ACHN (cell line): ENCODE data around the gene POLE3.
"Not testable (repeated sequence)": the region's sequence is repeated elsewhere in the genome, so short reads cannot be mapped to it uniquely, and the experiment has no call there.

Experiments used
- DNase-seq: peaks from one replicate; pipeline ENCODE4 v3.0.0-alpha.2; 2015
- in situ Hi-C: cut with HindIII; loops from 2 replicates; pipeline ENCODE4 v1.10.0; 2017; ENCODE audit warnings: low sequenced_read_pairs, low pct_ligation_motif_present, low pct_unique_long_range_greater_than_20kb

The POLE3 gene

GRCh38 chr9:113381441-113381840 lies 29.0 kb downstream of the POLE3 start:
- DNase-seq, in situ Hi-C loops: not testable (repeated sequence)

DNA sequence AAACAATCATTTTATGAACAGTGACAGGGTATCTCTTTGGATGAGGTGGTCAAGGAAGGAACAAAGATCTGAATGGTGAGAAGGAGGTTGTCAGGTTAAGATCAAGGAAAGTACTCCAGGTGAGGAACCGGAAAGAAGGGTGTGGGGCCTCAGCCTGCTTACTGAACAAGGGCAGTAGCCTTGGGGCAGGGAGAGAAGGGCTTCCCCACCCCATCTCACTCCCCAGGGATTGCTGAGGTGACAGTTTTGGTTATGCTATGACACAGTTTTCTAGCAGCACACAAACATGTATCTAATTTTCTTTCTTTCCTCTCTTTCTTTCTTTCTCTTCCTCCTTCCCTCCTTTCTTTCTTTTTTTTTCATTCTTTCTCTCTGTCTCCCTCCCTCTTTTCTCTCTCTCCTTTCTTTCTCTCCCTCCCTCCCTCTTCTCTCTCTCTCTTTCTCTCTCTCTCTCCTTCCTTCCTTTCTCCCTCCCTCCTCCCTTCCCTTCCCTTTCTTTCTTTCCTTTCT lies 29.6 kb downstream of the POLE3 start:
- in situ Hi-C loops, result no loop called here
- no peak for DNase-seq

DNA sequence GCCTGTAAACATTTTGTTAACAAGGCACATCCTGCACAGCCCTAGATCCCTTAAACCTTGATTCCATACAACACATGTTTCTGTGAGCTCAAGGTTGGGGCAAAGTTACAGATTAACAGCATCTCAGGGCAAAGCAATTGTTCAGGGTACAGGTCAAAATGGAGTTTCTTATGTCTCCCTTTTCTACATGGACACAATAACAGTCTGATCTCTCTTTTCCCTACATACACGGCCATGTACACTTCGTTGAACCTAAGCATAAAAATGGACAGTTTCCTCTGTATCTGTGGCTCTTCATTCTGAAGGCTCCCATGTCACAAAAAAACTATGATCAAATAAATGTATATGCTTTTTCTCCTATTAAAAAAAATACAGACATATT lies 30.7 kb downstream of the POLE3 start:
- DNase-seq, in situ Hi-C loops: not testable (repeated sequence)

- DNase-seq, in situ Hi-C loops: not testable (repeated sequence)
Observed at GRCh38 chr9:113379094-113379828, 31.2 kb downstream of the POLE3 start.

DNA sequence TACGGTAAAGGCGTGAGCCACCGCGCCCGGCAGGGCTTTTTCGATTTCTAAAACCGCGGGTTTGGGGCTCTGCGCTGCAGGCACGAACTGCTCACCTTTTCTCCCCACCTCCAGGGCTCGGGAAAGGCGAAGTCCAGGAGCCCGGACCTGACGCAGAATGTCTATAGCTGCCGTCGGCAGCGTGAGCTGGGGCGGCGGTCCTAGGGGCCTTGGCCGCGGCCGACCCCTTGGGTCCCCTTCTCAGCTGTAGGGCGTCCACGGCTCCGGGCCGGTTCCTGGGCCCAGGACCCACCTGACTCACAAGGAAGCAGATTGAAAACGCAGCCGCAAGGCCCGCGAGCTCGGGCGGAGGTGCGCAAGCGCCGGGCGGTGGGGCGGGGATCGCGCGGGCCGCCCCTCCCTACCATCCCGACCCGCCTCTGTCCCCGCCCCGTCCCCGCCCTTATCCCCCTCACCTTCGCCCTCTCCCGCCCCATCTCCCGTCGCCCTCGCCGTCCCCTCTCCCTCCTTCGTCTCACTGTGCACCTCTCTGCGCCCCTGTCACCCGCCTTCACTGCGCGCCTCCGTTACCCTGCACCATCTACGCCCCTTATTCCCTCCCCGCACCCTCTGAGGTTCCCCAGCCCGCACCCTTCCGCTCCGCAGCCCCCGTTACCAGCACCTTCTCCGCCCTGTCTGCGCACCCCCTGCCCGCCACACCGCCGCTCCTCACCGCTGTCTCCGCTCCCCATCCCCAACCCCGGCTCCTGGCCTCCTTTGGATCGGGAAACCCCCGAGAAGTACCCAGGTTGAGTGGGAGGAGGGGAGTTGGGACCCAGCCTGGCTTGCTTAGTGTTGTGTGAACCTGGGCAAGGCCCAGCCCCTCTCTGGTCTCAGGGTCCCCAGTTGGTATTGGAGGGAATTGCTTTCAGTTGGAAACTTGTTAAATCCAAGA lies 33.6 kb downstream of the POLE3 start, which contains the start of gene HDHD3:
HDHD3 (minus strand) TSS at position 353 of the 934 bp plus-strand sequence. CDS start 2,632 bp downstream, outside the sequence.
- DNase-seq, result peak; percentile 79
- in situ Hi-C loops, result no loop called here

DNA sequence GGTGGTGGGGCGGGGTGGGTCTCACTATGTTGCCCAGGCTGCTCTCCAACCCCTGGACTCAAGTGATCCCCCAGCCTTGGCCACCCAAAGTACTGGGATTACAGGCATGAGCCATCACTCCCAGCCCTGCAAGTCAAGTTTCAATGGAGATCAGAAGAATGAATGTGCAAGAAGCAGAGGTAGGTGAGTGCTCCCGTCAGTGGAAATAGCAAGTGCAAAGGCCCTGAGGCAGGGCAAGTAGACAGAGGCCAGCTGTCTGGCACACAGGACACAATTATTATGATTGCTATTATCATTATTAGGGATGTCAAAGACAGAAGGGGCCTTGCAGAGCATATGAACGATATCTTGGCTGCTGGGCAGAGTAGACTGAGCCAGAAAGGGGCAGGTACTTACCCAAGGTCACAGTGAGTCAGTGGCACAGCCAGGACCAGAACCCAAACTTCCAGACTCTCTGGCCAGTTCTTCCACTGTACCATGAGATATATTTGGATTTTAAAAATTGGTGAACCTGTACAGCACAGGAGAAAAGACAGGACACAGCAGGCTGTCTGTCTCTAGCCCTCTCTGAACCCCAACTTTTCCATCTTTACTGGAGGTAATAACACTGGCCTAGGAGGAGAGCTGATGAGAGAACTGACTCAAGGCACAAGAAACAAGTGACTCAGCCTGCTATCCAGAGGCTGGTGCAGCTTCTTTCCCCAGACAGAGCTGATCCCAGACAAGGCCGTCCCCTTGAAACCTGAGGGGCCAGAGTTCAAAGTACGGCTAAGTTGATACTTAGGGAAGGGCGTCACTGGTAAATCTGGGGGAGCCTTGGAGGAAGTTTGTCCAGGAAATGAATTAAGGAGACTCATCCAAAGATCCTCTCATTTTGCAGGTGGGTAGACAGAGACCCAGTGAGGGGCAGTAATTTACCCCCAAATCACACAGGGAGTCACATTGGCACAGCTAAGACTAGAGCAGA lies 35.1 kb downstream of the POLE3 start:
- in situ Hi-C loops, result no loop called here
- no peak for DNase-seq

DNA sequence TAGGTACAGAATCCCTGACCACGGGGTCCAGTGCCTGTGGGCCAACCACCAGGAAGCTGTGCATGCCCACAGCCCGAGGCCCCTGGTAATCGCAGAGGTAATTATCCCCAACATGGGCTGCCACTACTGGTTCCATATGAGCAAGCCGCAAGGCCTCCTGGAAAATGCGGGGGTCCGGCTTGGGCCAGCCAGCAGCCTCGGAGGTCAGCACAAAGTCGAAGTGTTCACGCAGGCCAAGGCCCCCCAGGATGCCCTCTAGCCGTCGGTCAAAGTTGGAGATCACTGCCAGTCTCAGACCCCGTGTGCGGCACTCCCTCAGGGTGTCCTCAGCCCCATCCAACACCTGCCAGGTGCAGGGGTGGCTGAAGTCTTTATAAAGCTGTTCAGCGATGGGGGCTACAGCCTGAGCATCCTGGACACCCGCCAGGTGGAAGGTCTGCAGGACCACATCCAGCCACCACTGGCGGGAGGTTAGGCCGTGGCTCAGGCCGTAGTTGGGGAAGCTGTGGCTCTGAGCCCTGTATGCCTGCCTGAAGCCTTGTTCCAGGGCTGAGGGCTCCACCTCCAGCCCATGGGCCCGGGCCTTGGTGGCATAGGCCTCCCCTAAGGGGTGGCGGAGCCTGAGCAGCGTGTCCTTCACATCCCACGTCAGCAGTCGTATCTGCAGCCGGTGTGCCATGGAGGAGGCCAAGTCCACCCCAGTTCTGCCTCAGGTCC lies 36.6 kb downstream of the POLE3 start:
- DNase-seq, result no peak
- in situ Hi-C loops, result no loop called here

GRCh38 chr9:113373256-113373655 lies 37.2 kb downstream of the POLE3 start:
- no peak for DNase-seq
- in situ Hi-C loops, result no loop called here

DNA sequence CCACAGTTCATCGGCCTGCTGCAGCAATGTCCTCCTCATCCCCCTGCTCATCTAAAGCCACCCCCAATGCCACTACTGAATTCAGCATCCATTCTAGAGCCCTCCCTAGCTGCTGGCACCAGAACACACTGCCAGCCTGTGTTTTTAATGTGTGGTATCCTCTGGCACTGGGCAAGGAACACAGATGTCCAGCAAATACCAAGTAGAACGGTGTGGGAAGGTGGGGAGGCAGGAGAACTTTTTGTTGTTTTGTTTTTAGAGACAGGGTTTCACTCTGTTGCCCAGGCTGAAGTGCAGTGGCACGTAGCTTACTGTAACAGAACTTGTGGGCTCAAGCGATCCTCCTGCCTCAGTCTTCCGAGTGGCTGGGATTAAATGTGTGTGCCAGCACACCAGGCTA lies 38.4 kb downstream of the POLE3 start:
- in situ Hi-C loops, result no loop called here
- DNase-seq, result no peak

- no peak for DNase-seq
- in situ Hi-C loops, result no loop called here
Observed at GRCh38 chr9:113370806-113371325, 39.6 kb downstream of the POLE3 start.

DNA sequence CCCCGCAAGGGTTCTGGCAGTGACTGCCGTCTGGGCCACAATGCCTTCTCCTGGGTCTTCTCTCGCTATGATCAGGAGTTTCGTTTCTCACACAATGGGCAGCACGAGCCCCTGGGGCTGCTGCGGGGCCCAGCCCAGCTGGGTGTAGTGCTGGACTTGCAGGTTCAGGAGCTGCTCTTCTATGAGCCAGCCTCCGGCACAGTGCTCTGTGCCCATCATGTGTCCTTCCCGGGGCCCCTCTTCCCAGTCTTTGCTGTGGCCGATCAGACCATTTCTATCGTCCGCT lies 40.7 kb downstream of the POLE3 start:
- DNase-seq, result no peak

GRCh38 chr9:113368982-113369854 lies 41.3 kb downstream of the POLE3 start:
- in situ Hi-C loops, result no loop called here
- no peak for DNase-seq

More for the DNA sequence above, 40.7 kb downstream of the POLE3 start:
- in situ Hi-C loops, result no loop called here

DNA sequence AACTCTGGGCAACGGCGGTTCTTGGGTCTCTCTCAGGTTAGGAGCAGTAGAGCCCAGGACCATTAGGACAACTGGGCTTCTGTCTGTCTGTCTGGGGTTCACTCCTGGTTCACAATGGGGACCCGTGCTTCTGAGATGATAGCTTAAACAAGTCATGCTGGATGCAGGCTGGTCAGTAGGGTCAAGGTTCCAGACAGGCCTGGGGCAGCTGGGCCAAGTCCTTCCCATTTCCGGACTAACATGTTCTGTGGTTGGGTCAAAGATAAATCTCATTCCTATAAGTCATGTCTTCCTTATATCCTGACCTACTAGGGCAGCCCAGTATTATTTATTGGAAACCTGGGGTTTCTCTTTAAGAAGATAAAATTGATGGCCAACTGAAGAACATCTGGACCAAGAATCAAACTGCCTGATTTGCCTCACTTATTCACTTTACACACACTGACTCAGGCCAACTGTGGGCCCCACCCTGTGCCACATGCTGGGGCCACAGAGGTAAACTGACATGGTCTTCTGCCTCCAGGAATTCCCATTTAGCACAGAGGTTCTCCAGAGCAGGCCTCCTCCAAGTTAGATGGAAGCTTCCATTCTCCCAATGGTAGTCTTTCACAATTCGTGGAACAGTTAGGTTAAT lies 42.0 kb downstream of the POLE3 start:
- in situ Hi-C loops, result no loop called here
- DNase-seq, result no peak

- in situ Hi-C loops, DNase-seq: not testable (repeated sequence)
Observed at GRCh38 chr9:113365652-113366051, 44.8 kb downstream of the POLE3 start.

DNA sequence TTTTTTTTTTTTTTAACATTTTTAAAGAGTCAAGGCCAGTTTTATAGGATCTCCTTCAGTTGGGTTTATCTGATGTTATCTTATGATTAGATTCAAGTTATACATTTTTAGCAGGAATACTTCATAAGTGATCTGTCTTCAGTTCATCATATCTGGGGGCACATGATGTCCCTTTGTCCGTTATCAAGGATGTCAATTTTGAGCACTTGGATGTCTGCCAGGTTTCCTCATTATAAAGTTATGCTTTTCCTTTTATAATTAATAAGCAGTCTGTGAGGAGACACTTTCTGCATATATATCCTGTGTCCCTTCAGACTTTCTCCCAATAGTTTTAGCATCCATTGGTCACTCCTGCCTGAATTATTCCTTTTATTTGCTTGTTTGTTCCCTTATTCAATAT lies 45.5 kb downstream of the POLE3 start:
- in situ Hi-C loops, result no loop called here
- DNase-seq, result no peak

DNA sequence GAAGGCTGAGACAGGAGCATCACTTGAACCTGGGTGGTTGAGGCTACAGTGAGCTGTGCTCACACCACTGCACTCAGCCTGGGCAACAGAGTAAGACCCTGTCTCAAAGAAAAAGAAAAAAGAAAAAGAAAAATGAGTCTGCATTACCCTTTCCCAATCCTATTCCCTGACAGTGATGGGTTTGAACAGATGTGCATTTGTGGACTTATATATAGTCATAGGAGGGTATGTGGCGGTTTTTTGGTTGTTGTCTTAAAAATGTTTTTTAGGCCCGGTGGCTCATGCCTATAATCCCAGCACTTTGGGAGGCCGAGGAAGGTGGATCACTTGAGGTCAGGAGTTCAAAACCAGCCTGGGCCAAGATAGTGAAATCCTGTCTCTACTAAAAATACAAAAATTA lies 47.1 kb downstream of the POLE3 start:
- no peak for DNase-seq
- in situ Hi-C loops, result no loop called here
